ENCODE measurements around the gene OR6K6. TPM values are rescaled to one million over a fixed set of nuclear protein-coding genes. Genes with fewer than 3 reads are reported as not detected.

OR6K6 gene
- total and polyA plus RNA-seq, 2 donors, result not detected

- H3K36me3 ChIP-seq (ENCODE audit: insufficient read depth), result no peaks in the 10 kb centered on the region
- 90% methylated on average over 9 of the region's 9 CpGs for WGBS
- no peak overlapping the region for H3K4me3 ChIP-seq (ENCODE audit: low read depth, low read length)
- no peaks in the 10 kb centered on the region for H3K4me1 ChIP-seq (ENCODE audit: insufficient read depth)
- DNase-seq (ENCODE audit: extremely low spot score), result no peak
- no peak overlapping the region for H3K27ac ChIP-seq (ENCODE audit: low read depth)
Observed at GRCh38 chr1:158752155-158752712, 2.3 kb upstream of the OR6K6 start.

GRCh38 chr1:158771950-158772866 lies 17.7 kb downstream of the OR6K6 start, which contains the start of gene OR6N1:
Gene OR6N1 (minus strand): TSS chr1:158772195. CDS start chr1:158766682, 5,513 bp downstream.
- H3K27ac ChIP-seq (ENCODE audit: low read depth), result no peak within 1 kb of the TSS
- DNase-seq (ENCODE audit: extremely low spot score), result no peak
- no peak within 1 kb of the TSS for H3K4me3 ChIP-seq (ENCODE audit: low read depth, low read length)
- no peaks in the 10 kb centered on the region for H3K36me3 ChIP-seq (ENCODE audit: insufficient read depth)
- 53% methylated on average over 6 of the region's 6 CpGs for WGBS
- no peaks in the 10 kb centered on the region for H3K4me1 ChIP-seq (ENCODE audit: insufficient read depth)

- no peak for DNase-seq (ENCODE audit: extremely low spot score)
- Histone ChIP-seq H3K27ac (ENCODE audit: low read depth) (no peak within 1 kb of the TSS), H3K4me1 (ENCODE audit: insufficient read depth) (no peaks in the 10 kb centered on the region), H3K36me3 (ENCODE audit: insufficient read depth) (no peaks in the 10 kb centered on the region), H3K4me3 (ENCODE audit: low read depth, low read length) (no peak within 1 kb of the TSS)
Observed at GRCh38 chr1:158781104-158781503, 26.6 kb downstream of the OR6K6 start, which contains the start of gene OR6N2. Gene OR6N2 (minus strand): TSS chr1:158781204. CDS start chr1:158777635, 3,569 bp downstream.

- Histone ChIP-seq H3K4me3 (ENCODE audit: low read depth, low read length) (no peak overlapping the region), H3K27ac (ENCODE audit: low read depth) (no peak overlapping the region), H3K4me1 (ENCODE audit: insufficient read depth) (no peaks in the 10 kb centered on the region), H3K36me3 (ENCODE audit: insufficient read depth) (no peaks in the 10 kb centered on the region)
- no peak for DNase-seq (ENCODE audit: extremely low spot score)
- 83% methylated on average over 2 of the region's 2 CpGs for WGBS
Observed at GRCh38 chr1:158793604-158794003, 39.1 kb downstream of the OR6K6 start.

GRCh38 chr1:158794247-158794646 lies 39.7 kb downstream of the OR6K6 start:
- Histone ChIP-seq H3K4me1 (ENCODE audit: insufficient read depth) (no peaks in the 10 kb centered on the region), H3K27ac (ENCODE audit: low read depth) (no peak overlapping the region), H3K36me3 (ENCODE audit: insufficient read depth) (no peaks in the 10 kb centered on the region), H3K4me3 (ENCODE audit: low read depth, low read length) (no peak overlapping the region)
- WGBS, result 77% methylated on average over 6 of the region's 6 CpGs
- DNase-seq (ENCODE audit: extremely low spot score), result no peak

- H3K4me1 ChIP-seq (ENCODE audit: insufficient read depth), result no peaks in the 10 kb centered on the region
- WGBS, result 64% methylated on average over 3 of the region's 3 CpGs
- no peak overlapping the region for H3K4me3 ChIP-seq (ENCODE audit: low read depth, low read length)
- no peak for DNase-seq (ENCODE audit: extremely low spot score)
- H3K36me3 ChIP-seq (ENCODE audit: insufficient read depth), result no peaks in the 10 kb centered on the region
- no peak overlapping the region for H3K27ac ChIP-seq (ENCODE audit: low read depth)
Observed at GRCh38 chr1:158798531-158798930, 44.0 kb downstream of the OR6K6 start.

GRCh38 chr1:158799689-158800088 lies 45.2 kb downstream of the OR6K6 start:
- Histone ChIP-seq H3K4me3 (ENCODE audit: low read depth, low read length) (no peak overlapping the region), H3K4me1 (ENCODE audit: insufficient read depth) (no peaks in the 10 kb centered on the region), H3K27ac (ENCODE audit: low read depth) (no peak overlapping the region), H3K36me3 (ENCODE audit: insufficient read depth) (no peaks in the 10 kb centered on the region)
- no peak for DNase-seq (ENCODE audit: extremely low spot score)
- 89% methylated on average over 4 of the region's 4 CpGs for WGBS

- H3K36me3 ChIP-seq (ENCODE audit: insufficient read depth), result no peaks in the 10 kb centered on the region
- 96% methylated on average over 2 of the region's 2 CpGs for WGBS
- no peaks in the 10 kb centered on the region for H3K4me1 ChIP-seq (ENCODE audit: insufficient read depth)
- H3K4me3 ChIP-seq (ENCODE audit: low read depth, low read length), result no peak overlapping the region
- no peak overlapping the region for H3K27ac ChIP-seq (ENCODE audit: low read depth)
- no peak for DNase-seq (ENCODE audit: extremely low spot score)
Observed at GRCh38 chr1:158800526-158800925, 46.0 kb downstream of the OR6K6 start.

- WGBS, result 98% methylated on average over 1 of the region's 1 CpG
- Histone ChIP-seq H3K4me1 (ENCODE audit: insufficient read depth) (no peaks in the 10 kb centered on the region), H3K36me3 (ENCODE audit: insufficient read depth) (no peaks in the 10 kb centered on the region), H3K27ac (ENCODE audit: low read depth) (no peak overlapping the region), H3K4me3 (ENCODE audit: low read depth, low read length) (no peak overlapping the region)
- no peak for DNase-seq (ENCODE audit: extremely low spot score)
Observed at GRCh38 chr1:158801396-158801795, 46.9 kb downstream of the OR6K6 start.

- WGBS, result 89% methylated on average over 1 of the region's 1 CpG
- no peak overlapping the region for H3K4me3 ChIP-seq (ENCODE audit: low read depth, low read length)
- no peak for DNase-seq (ENCODE audit: extremely low spot score)
- no peaks in the 10 kb centered on the region for H3K36me3 ChIP-seq (ENCODE audit: insufficient read depth)
- H3K27ac ChIP-seq (ENCODE audit: low read depth), result no peak overlapping the region
- no peaks in the 10 kb centered on the region for H3K4me1 ChIP-seq (ENCODE audit: insufficient read depth)
Observed at GRCh38 chr1:158803678-158804077, 49.2 kb downstream of the OR6K6 start.

Small RNA genes within 50 kb of the gene (small RNA-seq; reads per million reads assigned to genes)
- gene OR2AQ1P, result not detected

Other genes with a start within 250 kb of the OR6K6 start
- gene OR6Y1, start 200.3 kb upstream of the OR6K6 start, total RNA-seq, result not detected
- not detected for gene OR6Y1, start 200.3 kb upstream of the OR6K6 start, polyA plus RNA-seq
- gene OR6P1, start 184.1 kb upstream of the OR6K6 start, total RNA-seq, result not detected
- not detected for gene OR6P1, start 184.1 kb upstream of the OR6K6 start, polyA plus RNA-seq
- not detected for gene OR10X1, start 174.8 kb upstream of the OR6K6 start, total RNA-seq
- not detected for gene OR10X1, start 174.8 kb upstream of the OR6K6 start, polyA plus RNA-seq
- gene OR10Z1, start 149.5 kb upstream of the OR6K6 start, total RNA-seq, result not detected
- not detected for gene OR10Z1, start 149.5 kb upstream of the OR6K6 start, polyA plus RNA-seq
- gene SPTA1, start 68.0 kb upstream of the OR6K6 start, total RNA-seq, result 3.9 TPM
- 0.06 TPM for gene SPTA1, start 68.0 kb upstream of the OR6K6 start, polyA plus RNA-seq
- not detected for gene OR6K2, start 54.1 kb upstream of the OR6K6 start, total RNA-seq
- gene OR6K2, start 54.1 kb upstream of the OR6K6 start, polyA plus RNA-seq, result not detected
- gene OR6K3, start 34.0 kb upstream of the OR6K6 start, total RNA-seq, result not detected
- gene OR6K3, start 34.0 kb upstream of the OR6K6 start, polyA plus RNA-seq, result not detected
- gene OR6N1, start 17.5 kb downstream of the OR6K6 start, total RNA-seq, result not detected
- not detected for gene OR6N1, start 17.5 kb downstream of the OR6K6 start, polyA plus RNA-seq
- gene OR6N2, start 26.5 kb downstream of the OR6K6 start, total RNA-seq, result not detected
- not detected for gene OR6N2, start 26.5 kb downstream of the OR6K6 start, polyA plus RNA-seq
- gene MNDA, start 76.6 kb downstream of the OR6K6 start, total RNA-seq, result 9.0 TPM
- gene MNDA, start 76.6 kb downstream of the OR6K6 start, polyA plus RNA-seq, result 3.2 TPM
- 0.69 TPM for gene PYHIN1, start 176.8 kb downstream of the OR6K6 start, total RNA-seq
- gene PYHIN1, start 176.8 kb downstream of the OR6K6 start, polyA plus RNA-seq, result 0.49 TPM